Dendritic cell treated with granulocyte-macrophage colony-stimulating factor and Interleukin-4, amounts not matched to agents 40 ng/mL and 50 ng/mL, for 4 days (primary cell): Measurements from ENCODE around the gene LHX3.

ENCODE experiments used
- H3K27ac Mint-ChIP-seq: one replicate; pipeline ENCODE4 v1.8.0; 2022; ENCODE audit warnings: mild to moderate bottlenecking, mixed read lengths
- H3K27me3 Mint-ChIP-seq: one replicate; pipeline ENCODE4 v1.8.0; 2022; ENCODE audit warnings: mild to moderate bottlenecking, mixed read lengths
- H3K36me3 Mint-ChIP-seq: one replicate; pipeline ENCODE4 v1.8.0; 2022; ENCODE audit warnings: low read depth, mixed read lengths
- H3K4me1 Mint-ChIP-seq: one replicate; pipeline ENCODE4 v1.8.0; 2022; ENCODE audit warnings: low read depth, mixed read lengths
- H3K4me3 Mint-ChIP-seq: one replicate; pipeline ENCODE4 v1.8.0; 2022; ENCODE audit warnings: mild to moderate bottlenecking, moderate library complexity, mixed read lengths
- H3K9me3 Mint-ChIP-seq: one replicate; pipeline ENCODE4 v1.8.0; 2022; ENCODE audit warnings: mixed read lengths
- intact Hi-C: fragments of 100-400 bp; cut with micrococcal nuclease; formaldehyde crosslinking; loops from one replicate; pipeline ENCODE4 v1.15.0; 2022

LHX3 gene

DNA sequence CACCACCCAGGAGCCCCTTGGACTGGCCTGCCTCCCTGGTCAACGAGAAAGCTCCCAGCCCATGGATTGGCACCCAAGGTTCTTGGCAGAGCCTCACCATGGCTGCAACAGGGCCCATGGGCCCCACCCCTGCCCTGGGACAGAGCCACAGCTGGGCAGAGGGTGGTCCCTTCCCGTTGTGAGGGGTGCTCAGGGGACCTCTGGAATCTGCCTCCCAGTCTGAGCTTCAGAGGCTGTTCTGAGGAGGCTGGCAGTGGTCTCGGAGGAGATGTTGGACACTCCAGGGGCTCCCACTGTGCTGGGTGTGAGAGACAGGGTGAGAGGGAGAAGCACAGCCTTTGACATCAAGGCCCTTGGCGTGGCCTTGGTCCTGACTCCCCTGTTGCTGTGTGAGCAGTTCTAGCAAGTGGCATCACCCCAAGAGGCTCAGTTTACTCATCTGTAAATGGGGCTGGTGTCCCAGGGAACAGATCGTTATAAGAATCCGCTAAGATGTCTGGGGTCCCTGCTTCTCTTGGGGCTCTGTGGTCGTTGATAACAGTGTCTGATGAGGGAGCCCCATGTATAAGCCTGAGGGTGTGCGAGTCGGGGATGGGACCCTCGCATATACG lies 33.0 kb downstream of the LHX3 start:
- peaks cover 12% of the 10 kb centered on the region for H3K27me3 Mint-ChIP-seq
- intact Hi-C loops, result no loop called here
- H3K36me3 Mint-ChIP-seq, result no peaks in the 10 kb centered on the region
- no peak overlapping the region for H3K27ac Mint-ChIP-seq
- no peaks in the 10 kb centered on the region for H3K9me3 Mint-ChIP-seq
- H3K4me1 Mint-ChIP-seq, result no peaks in the 10 kb centered on the region
- H3K4me3 Mint-ChIP-seq, result no peak overlapping the region

DNA sequence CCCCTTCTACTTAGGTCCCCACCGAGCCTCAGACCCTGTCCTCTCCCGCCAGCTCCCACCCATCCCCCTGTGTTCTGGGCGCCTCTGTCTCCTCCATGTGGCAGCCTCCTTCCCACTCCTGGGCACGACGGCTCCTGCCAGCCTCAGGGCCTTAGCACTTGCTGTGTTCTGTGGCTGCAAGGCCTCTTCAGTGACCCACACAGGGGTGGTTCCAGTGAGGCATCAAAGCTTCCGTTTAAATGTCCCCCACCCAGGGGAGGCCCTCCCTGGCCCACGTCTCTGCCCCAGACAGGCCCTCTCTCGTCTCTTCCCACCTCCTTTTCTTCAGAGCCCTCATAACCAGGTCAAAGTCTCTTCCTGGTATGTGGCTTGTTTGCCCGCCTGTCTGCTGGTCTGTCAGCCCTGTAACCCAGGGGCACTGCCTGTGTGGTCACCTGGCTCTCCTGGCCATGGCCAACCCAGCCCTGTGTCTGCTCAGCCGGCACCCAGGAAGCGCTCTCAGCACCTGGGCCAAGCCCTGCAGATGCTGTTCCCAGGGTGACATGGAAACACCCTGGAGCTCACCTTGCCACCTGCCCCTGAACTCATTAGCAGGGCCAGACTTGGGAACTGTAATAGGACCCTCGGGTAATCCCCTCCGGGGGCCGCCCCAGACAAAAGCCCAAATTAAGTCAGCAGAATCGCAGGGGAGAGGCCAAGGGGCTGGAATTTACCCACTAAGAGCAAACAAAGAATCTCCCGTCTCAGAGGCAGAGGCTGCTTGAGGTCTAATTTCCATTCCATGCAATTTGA lies 33.7 kb downstream of the LHX3 start:
- H3K9me3 Mint-ChIP-seq, result no peaks in the 10 kb centered on the region
- peaks cover 12% of the 10 kb centered on the region for H3K27me3 Mint-ChIP-seq
- intact Hi-C loops, result no loop called here
- H3K4me1 Mint-ChIP-seq, result no peaks in the 10 kb centered on the region
- H3K27ac Mint-ChIP-seq, result no peak overlapping the region
- H3K36me3 Mint-ChIP-seq, result no peaks in the 10 kb centered on the region
- H3K4me3 Mint-ChIP-seq, result no peak overlapping the region

DNA sequence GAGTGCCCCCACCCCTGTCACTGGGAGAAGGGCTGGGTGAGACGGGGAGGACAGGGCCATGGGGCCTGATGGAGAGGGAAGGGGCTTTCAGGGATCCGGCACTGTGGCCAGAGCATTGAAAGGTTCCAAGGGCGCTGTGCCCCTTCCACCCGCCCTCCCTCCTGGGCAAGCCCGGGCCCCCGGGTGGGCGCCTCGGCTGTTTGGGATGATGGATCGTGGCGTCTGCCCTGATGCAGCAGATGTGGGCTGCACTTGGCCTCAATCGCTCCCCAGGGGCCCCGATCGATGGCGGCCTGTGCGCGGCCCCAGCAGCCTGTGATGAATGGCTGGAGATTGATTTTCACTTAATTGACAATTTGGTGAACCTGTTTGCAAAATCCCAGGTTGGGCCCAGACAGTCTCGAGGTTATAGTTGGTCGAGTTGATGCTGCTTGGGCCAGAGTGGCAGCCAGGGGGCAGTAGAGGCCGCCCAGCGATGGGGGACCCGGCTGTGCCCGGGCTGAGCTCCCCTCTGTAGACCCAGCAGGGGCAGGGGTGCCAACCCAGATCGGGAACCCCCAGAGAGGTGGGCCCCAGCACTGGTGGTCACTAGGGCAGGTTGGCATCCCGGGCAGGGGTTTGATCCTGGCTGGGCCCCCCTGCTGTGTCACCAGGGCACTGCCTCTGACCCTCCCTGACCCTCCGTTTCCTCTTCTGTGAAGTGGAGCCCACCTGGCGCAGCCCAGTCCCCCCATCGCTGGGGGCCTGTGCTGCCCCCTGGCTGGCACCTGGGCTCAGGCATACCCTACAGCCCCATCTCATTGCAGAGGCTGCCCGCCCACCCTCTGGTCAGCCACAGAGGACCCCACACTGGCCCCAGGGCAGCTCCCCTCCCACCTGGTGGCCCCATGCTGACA lies 34.7 kb downstream of the LHX3 start:
- H3K4me1 Mint-ChIP-seq, result no peaks in the 10 kb centered on the region
- no peak overlapping the region for H3K4me3 Mint-ChIP-seq
- intact Hi-C loops, result loop anchor here (1.0 kb wide), 1 partner anchor 113 kb away; no protein-coding TSS in a partner anchor
- H3K36me3 Mint-ChIP-seq, result no peaks in the 10 kb centered on the region
- H3K27me3 Mint-ChIP-seq, result peaks cover 12% of the 10 kb centered on the region
- no peaks in the 10 kb centered on the region for H3K9me3 Mint-ChIP-seq
- H3K27ac Mint-ChIP-seq, result no peak overlapping the region

DNA sequence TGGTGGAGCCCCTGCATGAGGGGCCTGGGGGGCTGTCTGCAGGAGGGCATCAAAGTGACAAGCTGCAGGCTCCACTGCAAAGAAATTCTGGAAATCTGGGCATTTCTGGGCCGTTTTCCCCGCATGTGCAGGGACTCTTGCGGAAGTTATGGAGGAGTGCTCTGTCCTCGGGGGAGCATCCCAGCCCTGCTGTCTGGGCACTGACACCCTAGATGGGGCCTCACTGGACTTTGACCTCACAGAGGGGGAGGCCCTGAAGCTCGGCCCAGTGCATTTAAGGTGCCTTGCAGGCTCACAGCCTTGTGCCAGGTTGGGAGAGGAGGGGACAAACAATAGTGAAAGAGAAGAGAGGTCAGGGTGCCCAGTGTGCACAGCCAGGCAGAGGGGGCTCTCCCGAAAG lies 35.4 kb downstream of the LHX3 start:
- H3K4me1 Mint-ChIP-seq, result no peaks in the 10 kb centered on the region
- no peaks in the 10 kb centered on the region for H3K36me3 Mint-ChIP-seq
- H3K9me3 Mint-ChIP-seq, result no peaks in the 10 kb centered on the region
- peaks cover 15% of the 10 kb centered on the region for H3K27me3 Mint-ChIP-seq
- no peak overlapping the region for H3K27ac Mint-ChIP-seq
- intact Hi-C loops, result no loop called here
- no peak overlapping the region for H3K4me3 Mint-ChIP-seq

DNA sequence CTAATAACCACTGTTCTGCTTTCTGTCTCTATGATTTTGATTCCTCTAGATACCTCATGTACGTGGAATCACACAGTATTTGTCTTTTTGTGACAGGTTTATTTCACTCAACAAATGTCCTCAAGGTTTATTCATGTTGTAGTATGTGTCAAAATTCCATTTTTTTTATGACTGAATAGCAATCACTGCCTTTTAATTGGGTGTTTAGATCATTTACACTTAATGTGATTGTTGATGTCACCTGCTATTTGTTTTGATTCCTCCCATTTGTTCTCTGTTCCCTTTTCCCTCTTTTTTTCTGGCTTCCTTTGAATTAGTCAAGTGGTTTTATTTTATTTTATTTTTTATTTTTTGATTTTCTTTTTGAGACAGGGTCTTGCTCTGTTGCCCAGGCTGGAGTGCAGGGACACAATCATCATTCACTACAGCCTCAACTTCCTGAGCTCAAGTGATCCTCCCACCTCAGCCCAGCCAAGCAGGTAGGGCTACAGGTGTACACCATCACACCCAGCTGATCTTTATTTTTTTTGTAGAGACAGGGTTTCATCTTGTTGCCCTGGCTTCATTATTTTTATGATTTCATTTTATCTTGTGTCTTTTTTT lies 41.6 kb downstream of the LHX3 start:
- Mint-ChIP-seq H3K27ac (no peak overlapping the region), H3K9me3 (peaks cover 8% of the 10 kb centered on the region), H3K27me3 (peaks cover 6% of the 10 kb centered on the region), H3K36me3 (no peaks in the 10 kb centered on the region), H3K4me3 (no peak overlapping the region), H3K4me1 (no peaks in the 10 kb centered on the region)
- intact Hi-C loops, result no loop called here

DNA sequence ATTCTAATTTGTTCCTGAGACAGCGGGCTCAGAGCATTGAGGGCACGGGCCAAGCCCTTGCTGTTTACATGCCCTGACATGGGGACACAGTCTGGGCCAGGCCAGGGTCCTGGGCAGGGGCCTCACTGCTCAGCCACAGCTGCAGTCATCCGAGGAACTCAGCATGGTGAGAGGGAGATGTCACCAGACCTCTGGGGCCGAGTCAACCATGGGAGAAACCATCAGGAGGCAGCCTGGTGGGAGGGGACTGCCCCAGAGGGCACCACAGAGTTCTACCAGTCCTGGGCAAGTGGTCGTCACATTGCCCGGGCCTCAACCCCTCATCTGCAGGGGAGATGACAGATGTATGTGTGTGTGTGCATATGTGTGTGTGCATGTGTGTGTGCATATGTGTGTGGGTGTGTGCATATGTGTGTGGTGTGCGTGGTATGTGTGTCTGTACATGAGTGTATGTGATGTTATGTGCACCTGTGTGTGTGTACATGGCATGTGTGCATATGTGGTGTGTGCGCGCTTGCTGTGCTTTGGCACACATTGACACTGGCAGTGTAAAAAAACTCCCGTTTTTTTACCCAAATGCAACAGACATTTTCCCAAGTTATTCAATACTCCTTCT lies 43.8 kb downstream of the LHX3 start:
- intact Hi-C loops, result no loop called here
- Mint-ChIP-seq H3K4me1 (no peaks in the 10 kb centered on the region), H3K27me3 (peaks cover 19% of the 10 kb centered on the region), H3K27ac (no peak overlapping the region), H3K36me3 (no peaks in the 10 kb centered on the region), H3K9me3 (peaks cover 8% of the 10 kb centered on the region), H3K4me3 (no peak overlapping the region)

DNA sequence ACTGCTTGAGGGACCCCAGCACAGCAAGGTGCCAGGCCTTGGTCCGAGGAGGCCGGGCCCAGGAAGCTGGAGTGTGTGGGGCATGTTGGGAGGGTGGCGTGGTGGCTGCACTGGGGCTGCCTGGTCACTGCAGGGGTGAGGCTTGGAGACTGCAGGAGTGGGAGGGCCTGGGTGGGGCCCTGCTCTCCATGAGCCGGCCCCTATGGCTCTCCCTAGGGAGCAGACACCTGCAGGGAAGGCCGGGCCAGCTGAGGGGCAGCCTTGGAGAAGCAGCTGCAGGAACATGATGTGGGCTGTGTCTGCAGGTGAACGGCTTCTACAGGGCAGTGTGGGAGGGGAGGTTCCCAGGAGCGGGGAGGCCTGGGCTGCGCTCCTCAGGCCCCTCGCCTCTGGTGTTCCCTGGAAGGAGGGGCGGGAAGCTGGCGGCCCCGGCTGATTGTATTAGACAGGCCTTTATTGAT lies 44.5 kb downstream of the LHX3 start:
- no peaks in the 10 kb centered on the region for H3K4me1 Mint-ChIP-seq
- H3K36me3 Mint-ChIP-seq, result no peaks in the 10 kb centered on the region
- intact Hi-C loops, result no loop called here
- H3K9me3 Mint-ChIP-seq, result peaks cover 8% of the 10 kb centered on the region
- peaks cover 19% of the 10 kb centered on the region for H3K27me3 Mint-ChIP-seq
- H3K4me3 Mint-ChIP-seq, result no peak overlapping the region
- H3K27ac Mint-ChIP-seq, result no peak overlapping the region

DNA sequence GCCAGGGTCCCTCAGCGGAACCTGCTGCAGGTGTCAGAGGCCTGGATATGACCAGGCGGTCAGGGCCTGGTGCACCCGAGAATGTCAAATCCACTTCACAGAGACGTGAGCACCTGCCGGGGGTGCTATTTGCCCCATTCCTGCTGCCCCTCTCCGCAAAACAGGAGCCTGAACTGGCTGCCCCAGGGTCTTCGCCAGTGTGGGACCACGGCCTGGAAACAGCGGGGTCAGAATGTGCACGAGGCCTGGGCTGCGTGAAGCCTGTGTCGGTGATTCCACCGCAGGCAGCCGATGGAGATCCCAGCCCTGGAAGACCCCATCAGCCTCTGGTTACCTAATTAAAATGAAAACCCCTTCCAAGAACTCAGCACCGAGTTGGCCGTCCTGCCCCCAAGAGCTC lies 45.1 kb downstream of the LHX3 start:
- peaks cover 16% of the 10 kb centered on the region for H3K27me3 Mint-ChIP-seq
- H3K4me1 Mint-ChIP-seq, result no peaks in the 10 kb centered on the region
- H3K9me3 Mint-ChIP-seq, result peaks cover 8% of the 10 kb centered on the region
- intact Hi-C loops, result no loop called here
- H3K27ac Mint-ChIP-seq, result no peak overlapping the region
- no peak overlapping the region for H3K4me3 Mint-ChIP-seq
- H3K36me3 Mint-ChIP-seq, result no peaks in the 10 kb centered on the region

DNA sequence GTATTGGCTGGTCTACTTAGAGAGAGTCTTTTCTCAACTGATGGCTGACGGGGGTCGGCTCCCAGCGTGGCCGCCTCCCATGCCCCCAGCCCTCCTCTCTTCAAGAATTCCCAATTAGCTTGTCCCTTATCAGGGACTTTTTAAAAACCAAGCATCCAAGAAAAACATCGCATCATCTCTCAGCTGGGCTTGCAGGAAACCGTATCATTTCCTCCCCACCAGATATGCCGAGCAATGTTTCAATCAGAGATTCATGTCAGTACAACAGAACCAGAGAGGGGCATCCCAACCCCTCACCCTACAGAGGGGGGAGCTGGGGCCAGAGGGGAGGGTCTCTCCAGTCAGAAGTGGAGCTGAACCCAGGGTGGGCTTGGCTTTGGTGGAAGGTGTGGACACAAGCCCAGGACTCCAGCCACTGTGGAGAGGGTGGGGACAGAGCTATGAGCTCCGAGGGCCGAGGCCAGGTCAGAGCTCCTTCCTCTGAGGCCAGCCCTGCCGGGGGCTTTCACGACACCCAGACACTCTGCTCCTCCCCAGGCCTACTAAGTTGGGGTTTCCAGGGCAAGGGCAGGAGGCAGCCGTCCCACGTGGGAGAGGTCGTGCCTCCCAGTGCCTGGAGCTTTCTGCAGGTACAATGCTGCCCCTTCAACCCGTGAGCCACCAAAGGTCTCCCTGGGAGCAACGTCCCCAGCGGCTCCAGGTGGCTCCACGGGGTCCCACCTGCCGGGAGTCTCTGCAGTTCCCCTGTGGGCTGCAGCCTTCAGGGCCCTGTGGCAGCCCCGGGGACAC lies 47.3 kb downstream of the LHX3 start:
- no peaks in the 10 kb centered on the region for H3K36me3 Mint-ChIP-seq
- H3K4me3 Mint-ChIP-seq, result no peak overlapping the region
- intact Hi-C loops, result no loop called here
- H3K27ac Mint-ChIP-seq, result no peak overlapping the region
- no peaks in the 10 kb centered on the region for H3K4me1 Mint-ChIP-seq
- H3K9me3 Mint-ChIP-seq, result no peaks in the 10 kb centered on the region
- peaks cover 12% of the 10 kb centered on the region for H3K27me3 Mint-ChIP-seq

DNA sequence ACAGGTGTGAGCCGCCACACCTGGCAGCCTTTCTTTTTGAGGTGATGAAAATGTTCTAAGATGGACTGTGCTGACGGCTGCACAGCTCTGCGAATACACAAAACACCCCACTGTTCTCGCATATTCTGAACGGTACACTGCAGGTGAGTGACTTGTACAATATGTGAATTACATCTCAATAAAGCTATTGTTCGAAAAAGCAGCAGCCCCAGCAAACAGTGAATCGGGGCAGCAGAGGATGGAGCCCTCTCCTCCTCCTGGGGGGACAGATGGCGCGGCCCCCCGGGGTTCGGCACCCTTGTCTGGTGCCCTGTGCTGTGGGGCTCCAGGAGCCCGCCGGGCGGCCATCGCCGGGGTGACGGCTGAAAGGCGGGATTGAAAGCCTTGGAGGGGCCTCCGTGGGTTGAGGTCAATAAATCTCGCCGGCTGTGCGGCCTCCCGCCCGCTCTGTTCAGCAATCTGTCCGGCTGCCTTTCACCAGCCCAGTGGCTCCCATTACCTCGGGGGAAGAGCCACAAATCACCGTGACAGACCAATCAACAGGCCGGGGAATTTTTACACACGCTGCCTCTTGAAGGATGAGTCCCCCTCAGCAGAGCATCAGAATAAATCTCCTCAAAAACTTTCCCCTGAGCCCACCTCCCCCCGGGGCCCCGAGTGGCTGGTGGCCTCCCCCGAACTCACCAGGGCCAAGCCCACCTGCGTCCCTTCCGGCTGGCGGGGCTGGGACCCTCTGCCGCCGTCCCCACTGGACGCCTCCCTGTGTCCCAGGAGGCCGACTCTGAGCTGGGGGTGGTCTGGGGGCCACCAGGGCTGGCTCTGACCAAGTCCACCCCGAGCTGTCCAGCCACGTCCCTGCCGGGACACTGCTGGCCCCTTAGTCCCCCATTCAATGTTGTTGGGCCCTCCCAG lies 48.5 kb downstream of the LHX3 start:
- H3K9me3 Mint-ChIP-seq, result no peaks in the 10 kb centered on the region
- no peaks in the 10 kb centered on the region for H3K4me1 Mint-ChIP-seq
- no peak overlapping the region for H3K4me3 Mint-ChIP-seq
- H3K36me3 Mint-ChIP-seq, result no peaks in the 10 kb centered on the region
- H3K27ac Mint-ChIP-seq, result no peak overlapping the region
- intact Hi-C loops, result no loop called here
- peaks cover 12% of the 10 kb centered on the region for H3K27me3 Mint-ChIP-seq

DNA sequence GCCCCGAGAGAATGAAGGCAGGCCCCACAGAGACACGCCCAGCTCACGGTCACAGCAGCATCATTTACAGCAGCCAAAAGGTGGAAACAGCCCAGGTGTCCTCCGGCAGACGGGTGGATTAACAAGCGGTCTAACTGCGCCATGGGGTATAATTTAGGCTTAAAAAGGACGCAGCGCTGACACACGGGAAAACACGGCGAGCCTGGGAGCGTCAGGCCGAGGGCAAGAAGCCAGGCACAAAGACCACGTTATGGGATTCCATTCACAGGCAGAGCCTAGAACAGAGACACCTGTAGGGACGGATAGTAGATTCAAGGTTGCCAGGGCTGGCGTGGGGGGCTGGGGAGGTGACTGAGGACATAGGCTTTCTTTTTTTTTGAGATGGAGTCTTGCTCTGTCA lies 49.4 kb downstream of the LHX3 start:
- no peak overlapping the region for H3K4me3 Mint-ChIP-seq
- no peaks in the 10 kb centered on the region for H3K4me1 Mint-ChIP-seq
- no peak overlapping the region for H3K27ac Mint-ChIP-seq
- H3K9me3 Mint-ChIP-seq, result no peaks in the 10 kb centered on the region
- intact Hi-C loops, result no loop called here
- H3K36me3 Mint-ChIP-seq, result no peaks in the 10 kb centered on the region
- H3K27me3 Mint-ChIP-seq, result peaks cover 12% of the 10 kb centered on the region

DNA sequence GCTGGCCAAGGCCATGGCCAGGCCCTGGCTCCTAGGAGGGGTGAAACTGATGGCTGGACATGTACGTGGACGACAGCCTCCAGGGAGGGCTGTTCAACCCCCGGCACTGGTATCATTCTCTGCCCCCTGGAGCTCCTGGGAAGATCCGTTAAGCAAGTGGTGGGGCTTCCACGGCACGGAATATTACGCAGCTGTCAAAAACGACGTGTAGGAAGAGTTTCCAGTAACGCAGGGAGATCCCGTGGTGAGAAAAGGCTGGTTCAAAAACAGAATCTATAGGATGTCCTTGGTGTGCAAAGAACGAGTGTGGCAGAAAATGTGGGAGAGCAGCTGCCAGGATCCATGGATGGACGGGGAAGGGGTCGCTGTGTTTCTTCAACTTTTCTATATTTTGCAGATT lies 50.0 kb downstream of the LHX3 start:
- Mint-ChIP-seq H3K36me3 (no peaks in the 10 kb centered on the region), H3K4me3 (no peak overlapping the region), H3K27ac (no peak overlapping the region), H3K4me1 (no peaks in the 10 kb centered on the region), H3K27me3 (peaks cover 12% of the 10 kb centered on the region), H3K9me3 (no peaks in the 10 kb centered on the region)
- intact Hi-C loops, result no loop called here
